GM18519 (cell line): ENCODE results near the gene HLF.

Source experiments
- ATAC-seq: cut with Tn5 transposase; IDR thresholded peaks from one replicate; pipeline ENCODE4 v1.9.1; 2021; ENCODE audit warnings: mild to moderate bottlenecking, moderate library complexity; ENCODE audit not compliant: unreplicated experiment, low FRiP score

Gene HLF

GRCh38 chr17:55345132-55345531 is 80.4 kb downstream of the HLF start:
- ATAC-seq, result no peak

DNA sequence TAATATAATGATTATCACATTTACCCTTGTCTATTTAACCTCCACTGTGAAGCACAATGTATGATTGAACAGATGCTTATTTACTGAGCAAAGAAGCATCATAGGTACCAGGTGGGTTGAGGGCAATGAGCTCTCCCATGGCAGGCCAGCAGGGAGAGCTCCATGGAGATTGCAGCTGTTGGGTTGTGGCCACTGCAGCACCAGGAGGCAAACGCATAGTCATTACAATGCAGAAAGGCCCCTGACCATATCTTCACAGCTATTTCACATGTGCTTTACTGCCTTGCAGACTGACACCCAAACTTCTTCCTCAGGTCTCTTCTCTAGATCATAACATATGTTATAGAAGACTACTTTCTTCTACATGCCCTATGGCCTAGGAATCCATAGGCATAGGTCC is 81.9 kb downstream of the HLF start:
- ATAC-seq, result no peak

- no peak for ATAC-seq
Observed at GRCh38 chr17:55347341-55347740, 82.6 kb downstream of the HLF start.

DNA sequence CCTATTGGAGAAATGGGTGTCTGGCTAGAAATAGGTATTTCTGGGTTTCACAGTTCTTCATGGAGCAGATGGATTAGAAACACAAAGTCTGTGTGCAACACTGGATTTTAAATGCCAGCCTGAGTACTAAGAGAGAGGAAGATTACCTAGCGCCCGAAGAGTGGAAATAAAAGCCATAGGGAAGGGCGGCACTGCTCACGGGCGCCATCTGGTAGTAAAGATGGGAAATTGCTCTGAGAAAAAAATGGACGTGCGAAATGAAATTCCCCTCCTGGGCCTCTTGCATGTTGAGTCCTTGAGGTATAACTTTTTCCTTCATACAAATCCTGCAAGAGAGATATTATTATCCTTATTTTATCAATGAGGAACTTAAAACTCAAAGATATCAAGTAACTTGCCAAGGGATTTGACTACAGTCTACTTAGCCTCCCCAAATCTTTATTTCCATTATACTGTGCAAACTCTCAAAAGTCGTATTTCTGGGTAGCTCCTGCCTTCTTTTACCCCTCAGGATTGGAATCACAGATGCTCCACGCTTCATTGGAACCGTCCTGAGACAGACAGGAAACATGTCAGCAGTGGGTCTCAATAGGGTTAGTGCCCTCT is 84.1 kb downstream of the HLF start:
- ATAC-seq, result no peak

GRCh38 chr17:55350825-55351205 is 86.1 kb downstream of the HLF start:
- no peak for ATAC-seq

- no peak for ATAC-seq
Observed at GRCh38 chr17:55351226-55351625, 86.5 kb downstream of the HLF start.

- ATAC-seq, result no peak
Observed at GRCh38 chr17:55354010-55354409, 89.2 kb downstream of the HLF start.

GRCh38 chr17:55354941-55355340 is 90.2 kb downstream of the HLF start:
- ATAC-seq, result no peak

- ATAC-seq, result peak; percentile 96
Observed at GRCh38 chr17:55356434-55357328, 91.9 kb downstream of the HLF start.

- ATAC-seq, result no peak
Observed at GRCh38 chr17:55360971-55361370, 96.2 kb downstream of the HLF start.

DNA sequence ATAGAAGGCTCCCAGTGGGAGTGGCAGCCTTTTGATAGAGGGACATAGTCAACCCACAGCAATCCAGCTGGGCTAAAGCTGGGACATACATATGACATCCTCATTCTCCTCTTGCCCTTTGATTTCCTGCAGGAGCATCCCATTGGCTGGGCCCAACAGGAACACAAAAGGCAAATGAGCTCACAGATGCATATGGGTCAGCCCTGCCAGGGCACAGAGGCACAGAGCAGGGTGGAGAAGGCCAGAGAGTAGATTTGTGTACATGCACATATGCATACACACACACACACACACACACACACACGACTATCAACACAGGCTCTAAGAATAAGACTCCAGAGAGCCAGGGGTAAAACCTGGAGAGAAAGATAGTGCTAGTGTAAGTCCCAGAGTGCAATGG is 98.3 kb downstream of the HLF start:
- ATAC-seq, result no peak

DNA sequence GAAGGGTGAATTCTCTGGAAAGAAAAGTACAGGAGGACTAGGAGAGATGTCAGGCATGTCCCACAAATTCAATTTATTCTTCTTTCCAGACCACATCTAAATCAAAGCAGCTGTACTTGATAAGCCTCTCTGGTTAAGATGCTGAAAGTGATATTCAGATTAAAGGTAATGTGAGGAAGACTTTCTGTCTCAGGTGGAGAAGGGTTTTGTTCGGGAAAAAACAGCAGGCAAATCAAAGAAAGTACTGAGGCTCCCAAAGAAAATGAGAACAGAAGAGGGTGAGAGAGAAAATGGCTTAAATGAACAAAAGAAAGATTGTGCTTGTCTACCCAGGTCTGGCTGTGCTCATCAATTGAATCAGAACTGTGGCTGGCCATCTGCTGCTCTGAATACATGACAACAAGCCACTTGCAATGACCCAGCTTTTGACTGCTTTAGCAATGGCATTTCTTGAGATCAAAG is 101.3 kb downstream of the HLF start:
- ATAC-seq, result no peak

DNA sequence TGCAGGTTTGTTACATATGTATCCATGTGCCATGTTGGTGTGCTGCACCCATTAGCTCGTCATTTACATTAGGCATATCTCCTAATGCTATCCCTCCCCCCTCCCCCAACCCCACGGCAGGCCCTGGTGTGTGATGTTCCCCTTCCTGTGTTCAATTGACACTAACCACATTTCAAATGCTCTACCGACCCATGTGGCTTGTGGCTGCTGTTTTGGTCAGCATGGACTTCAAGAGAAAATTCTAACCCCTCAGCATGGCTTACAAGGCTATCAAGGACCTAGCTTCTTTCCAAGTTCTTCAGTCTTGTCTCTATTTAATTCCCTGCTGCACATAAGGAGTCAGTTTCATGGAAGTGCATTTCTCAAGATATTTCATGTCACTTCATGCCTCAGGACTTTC is 103.9 kb downstream of the HLF start:
- ATAC-seq, result no peak
